Nephron progenitor cell (in vitro differentiated cells): Measurements from ENCODE around the gene SERTAD3.

ENCODE experiments used
- DNase-seq: peaks from one replicate; pipeline ENCODE4 v3.0.0; 2021
- H3K27ac Mint-ChIP-seq: 2 replicates; pipeline ENCODE4 v1.8.0; 2021; ENCODE audit warnings: mild to moderate bottlenecking, moderate library complexity, mixed read lengths
- H3K27me3 Mint-ChIP-seq: 2 replicates; pipeline ENCODE4 v1.8.0; 2021; ENCODE audit warnings: mild to moderate bottlenecking, low read depth, mixed read lengths; ENCODE audit not compliant: poor library complexity
- H3K36me3 Mint-ChIP-seq: 2 replicates; pipeline ENCODE4 v1.8.0; 2021; ENCODE audit warnings: low read depth, mixed read lengths
- H3K4me1 Mint-ChIP-seq: 2 replicates; pipeline ENCODE4 v1.8.0; 2021; ENCODE audit warnings: mixed read lengths
- H3K4me3 Mint-ChIP-seq: 2 replicates; pipeline ENCODE4 v1.8.0; 2021; ENCODE audit warnings: mild to moderate bottlenecking, moderate library complexity, mixed read lengths
- H3K9me3 Mint-ChIP-seq: 2 replicates; pipeline ENCODE4 v1.8.0; 2021; ENCODE audit warnings: mild to moderate bottlenecking, moderate library complexity, mixed read lengths
- CTCF ChIP-seq: fragments of 200-600 bp; sonication (generic); IDR thresholded peaks from 2 replicates; pipeline ENCODE4 v1.5.0; 2021; ENCODE audit warnings: antibody characterized with exemption

The SERTAD3 gene

GRCh38 chr19:40423938-40424337 is 20.2 kb downstream of the SERTAD3 start:
- peaks cover 4% of the 10 kb centered on the region for H3K36me3 Mint-ChIP-seq
- no peak overlapping the region for H3K4me3 Mint-ChIP-seq
- H3K27ac Mint-ChIP-seq: no peak overlapping the region
- no peak for DNase-seq
- TF ChIP-seq CTCF: no peak
- no peaks in the 10 kb centered on the region for H3K9me3 Mint-ChIP-seq
- H3K4me1 Mint-ChIP-seq: peaks cover 35% of the 10 kb centered on the region
- peaks cover 9% of the 10 kb centered on the region for H3K27me3 Mint-ChIP-seq

GRCh38 chr19:40422748-40423566 is 21.2 kb downstream of the SERTAD3 start:
- no peak for DNase-seq
- H3K27ac Mint-ChIP-seq: no peak overlapping the region

GRCh38 chr19:40421993-40422747 is 22.0 kb downstream of the SERTAD3 start:
- no peak for TF ChIP-seq CTCF
- Mint-ChIP-seq H3K4me3 (peak overlapping the region; percentile 79), H3K36me3 (peaks cover 4% of the 10 kb centered on the region), H3K27ac (peak overlapping the region; percentile 90), H3K27me3 (peaks cover 7% of the 10 kb centered on the region), H3K9me3 (no peaks in the 10 kb centered on the region), H3K4me1 (peaks cover 50% of the 10 kb centered on the region)
- DNase-seq: no peak

More at GRCh38 chr19:40422748-40423566, 21.2 kb downstream of the SERTAD3 start:
- TF ChIP-seq CTCF: no peak
- Mint-ChIP-seq H3K9me3 (no peaks in the 10 kb centered on the region), H3K4me3 (no peak overlapping the region), H3K36me3 (peaks cover 4% of the 10 kb centered on the region), H3K4me1 (peaks cover 42% of the 10 kb centered on the region), H3K27me3 (peaks cover 10% of the 10 kb centered on the region)

- H3K9me3 Mint-ChIP-seq: no peaks in the 10 kb centered on the region
- peaks cover 4% of the 10 kb centered on the region for H3K36me3 Mint-ChIP-seq
- peak overlapping the region; percentile 90 for H3K27ac Mint-ChIP-seq
- peak; percentile 90 for DNase-seq
- H3K4me1 Mint-ChIP-seq: peaks cover 54% of the 10 kb centered on the region
- peak overlapping the region; percentile 79 for H3K4me3 Mint-ChIP-seq
- TF ChIP-seq CTCF: peak; percentile 93
- peaks cover 7% of the 10 kb centered on the region for H3K27me3 Mint-ChIP-seq
Measured at GRCh38 chr19:40420766-40421765, 23.1 kb downstream of the SERTAD3 start.

GRCh38 chr19:40420451-40420765 is 23.7 kb downstream of the SERTAD3 start:
- TF ChIP-seq CTCF: no peak
- H3K27me3 Mint-ChIP-seq: peaks cover 3% of the 10 kb centered on the region
- DNase-seq: no peak
- H3K4me1 Mint-ChIP-seq: peaks cover 58% of the 10 kb centered on the region
- peaks cover 4% of the 10 kb centered on the region for H3K36me3 Mint-ChIP-seq
- no peaks in the 10 kb centered on the region for H3K9me3 Mint-ChIP-seq
- peak overlapping the region; percentile 64 for H3K27ac Mint-ChIP-seq
- peak overlapping the region; percentile 79 for H3K4me3 Mint-ChIP-seq
